GM12801 (cell line): Measurements from ENCODE around the gene ARL4C.

Source experiments
- TF ChIP-seq, protein P1 (sequence below): IDR thresholded peaks from one replicate; pipeline ENCODE4 v1.5.1; 2011; ENCODE audit warnings: control low read depth; ENCODE audit not compliant: insufficient read length; ENCODE audit errors: extremely low read depth

The ARL4C gene

DNA sequence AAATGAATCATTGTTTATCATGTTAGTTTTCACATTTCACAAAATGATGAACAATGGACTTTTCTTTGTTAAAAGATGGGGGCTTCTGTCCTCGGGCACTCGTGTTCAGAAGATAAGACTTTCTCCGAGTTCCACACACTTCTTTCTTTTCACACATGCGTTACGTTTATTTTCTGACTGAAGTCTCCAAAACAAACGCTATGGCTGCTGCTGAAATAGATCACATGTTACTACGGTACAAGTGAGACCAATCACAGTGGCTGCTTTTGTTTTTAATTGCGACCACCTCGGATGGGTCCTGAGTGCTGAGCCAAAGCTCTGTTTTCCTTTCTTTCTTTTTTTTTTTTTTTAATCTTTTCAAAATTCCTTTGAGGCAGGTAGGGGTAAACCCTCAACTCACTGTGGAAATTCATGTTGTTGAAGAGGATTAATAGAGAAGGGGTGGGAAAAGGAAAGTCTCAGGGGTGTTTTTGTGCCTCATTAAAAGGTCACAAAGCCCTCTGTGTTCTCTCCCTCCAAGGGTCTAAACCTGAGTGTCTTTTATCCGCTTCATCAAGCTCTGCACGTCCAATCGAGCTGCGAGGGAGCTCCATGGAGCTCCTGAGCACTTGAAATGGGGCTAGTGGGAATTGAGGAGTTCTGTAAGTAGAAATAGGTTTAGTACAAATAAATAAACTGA, 48.2 kb downstream of the ARL4C start:
- TF ChIP-seq, protein P1, sequence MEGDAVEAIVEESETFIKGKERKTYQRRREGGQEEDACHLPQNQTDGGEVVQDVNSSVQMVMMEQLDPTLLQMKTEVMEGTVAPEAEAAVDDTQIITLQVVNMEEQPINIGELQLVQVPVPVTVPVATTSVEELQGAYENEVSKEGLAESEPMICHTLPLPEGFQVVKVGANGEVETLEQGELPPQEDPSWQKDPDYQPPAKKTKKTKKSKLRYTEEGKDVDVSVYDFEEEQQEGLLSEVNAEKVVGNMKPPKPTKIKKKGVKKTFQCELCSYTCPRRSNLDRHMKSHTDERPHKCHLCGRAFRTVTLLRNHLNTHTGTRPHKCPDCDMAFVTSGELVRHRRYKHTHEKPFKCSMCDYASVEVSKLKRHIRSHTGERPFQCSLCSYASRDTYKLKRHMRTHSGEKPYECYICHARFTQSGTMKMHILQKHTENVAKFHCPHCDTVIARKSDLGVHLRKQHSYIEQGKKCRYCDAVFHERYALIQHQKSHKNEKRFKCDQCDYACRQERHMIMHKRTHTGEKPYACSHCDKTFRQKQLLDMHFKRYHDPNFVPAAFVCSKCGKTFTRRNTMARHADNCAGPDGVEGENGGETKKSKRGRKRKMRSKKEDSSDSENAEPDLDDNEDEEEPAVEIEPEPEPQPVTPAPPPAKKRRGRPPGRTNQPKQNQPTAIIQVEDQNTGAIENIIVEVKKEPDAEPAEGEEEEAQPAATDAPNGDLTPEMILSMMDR = no peak

DNA sequence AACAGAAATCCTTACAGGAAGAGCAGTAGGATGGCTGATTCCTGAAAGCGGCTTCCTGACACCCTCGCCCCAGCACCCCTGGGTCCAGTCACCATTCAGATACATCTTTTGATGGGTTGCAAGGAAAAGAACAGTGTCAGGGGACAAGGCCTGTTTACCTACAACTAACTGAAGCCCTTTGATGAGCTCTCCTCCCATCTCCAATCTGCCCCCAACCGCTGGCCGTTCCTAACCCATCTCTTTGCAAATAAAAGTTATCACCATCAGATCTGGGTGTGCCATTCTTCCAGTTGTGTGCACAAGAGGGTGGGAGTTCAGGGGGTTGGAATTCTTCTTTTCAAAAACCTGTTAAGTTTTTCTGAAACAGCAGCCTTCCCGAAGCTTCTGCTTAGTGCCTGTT, 48.9 kb downstream of the ARL4C start:
- TF ChIP-seq, protein P1 = no peak

DNA sequence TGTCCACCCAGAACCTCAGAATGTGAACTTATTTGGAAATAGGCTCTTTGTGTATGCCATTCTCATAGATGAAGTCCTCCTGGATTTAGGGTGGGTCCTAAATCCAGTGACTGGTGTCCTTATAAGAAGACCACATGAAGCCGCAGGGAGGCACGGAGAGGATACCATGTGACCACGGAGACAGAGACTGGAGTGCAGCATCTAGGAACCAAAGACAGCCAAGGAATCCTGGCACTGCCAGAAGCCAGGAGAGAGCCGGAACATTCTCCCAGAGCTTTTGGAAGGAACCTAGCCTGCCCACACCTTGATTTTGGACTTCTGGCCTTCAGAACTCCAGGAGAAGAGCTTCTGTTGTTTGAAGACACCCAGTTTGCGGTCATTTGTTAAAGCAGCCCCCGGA, 49.7 kb downstream of the ARL4C start:
- TF ChIP-seq, protein P1 = no peak

DNA sequence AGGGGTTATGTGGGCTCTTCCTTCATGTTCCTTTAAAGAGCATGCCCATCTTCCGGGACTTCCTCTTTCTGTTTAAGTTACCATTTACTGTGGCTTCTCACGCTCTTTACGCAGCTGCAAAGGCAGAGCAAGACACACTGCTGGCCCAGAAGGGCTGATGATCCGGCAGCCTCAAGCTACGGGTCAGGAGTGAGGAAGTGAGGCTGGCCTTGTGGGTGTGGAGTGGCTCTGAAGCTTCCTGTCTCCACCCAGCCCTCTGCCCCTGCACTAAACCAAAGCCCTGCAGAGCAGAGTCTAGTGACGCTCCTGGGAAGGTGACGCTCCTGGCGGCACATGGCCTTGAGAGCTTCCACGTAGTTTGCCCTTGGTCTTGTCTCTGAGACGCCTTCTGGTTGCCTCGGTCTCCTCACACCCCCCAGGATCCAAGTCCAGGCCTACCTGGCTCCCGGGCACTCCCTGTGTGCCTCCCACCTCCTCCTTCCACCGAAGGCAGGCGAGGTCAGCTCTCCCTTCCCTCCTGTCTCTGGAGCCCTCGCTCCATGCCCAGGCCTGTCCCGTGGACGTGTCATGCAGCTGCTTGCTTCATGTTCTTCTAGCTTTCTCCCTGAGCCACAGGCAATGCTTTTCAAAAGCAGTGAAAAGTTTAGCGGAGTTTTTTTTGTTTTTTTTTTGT, 50.3 kb downstream of the ARL4C start:
- TF ChIP-seq, protein P1 = no peak

DNA sequence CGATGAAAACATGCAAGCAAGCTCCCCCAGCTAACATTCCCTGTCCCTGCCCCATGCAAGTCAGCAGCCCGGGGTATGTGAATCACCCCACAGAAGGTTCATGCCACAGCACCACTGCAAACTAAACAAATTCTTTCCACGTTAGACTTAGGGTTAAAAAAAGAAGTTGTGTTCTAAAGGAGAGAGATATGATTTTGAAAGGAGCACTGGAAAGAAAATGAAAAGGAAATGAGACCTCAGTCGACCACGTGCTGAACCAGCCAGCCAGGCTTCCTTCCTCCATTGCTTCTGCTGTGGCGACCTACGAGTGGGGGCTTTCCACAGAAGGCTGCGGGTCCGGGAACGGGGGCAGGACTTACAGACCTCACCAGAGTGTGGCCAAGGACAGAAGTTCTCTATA, 52.0 kb downstream of the ARL4C start:
- TF ChIP-seq, protein P1 = no peak

DNA sequence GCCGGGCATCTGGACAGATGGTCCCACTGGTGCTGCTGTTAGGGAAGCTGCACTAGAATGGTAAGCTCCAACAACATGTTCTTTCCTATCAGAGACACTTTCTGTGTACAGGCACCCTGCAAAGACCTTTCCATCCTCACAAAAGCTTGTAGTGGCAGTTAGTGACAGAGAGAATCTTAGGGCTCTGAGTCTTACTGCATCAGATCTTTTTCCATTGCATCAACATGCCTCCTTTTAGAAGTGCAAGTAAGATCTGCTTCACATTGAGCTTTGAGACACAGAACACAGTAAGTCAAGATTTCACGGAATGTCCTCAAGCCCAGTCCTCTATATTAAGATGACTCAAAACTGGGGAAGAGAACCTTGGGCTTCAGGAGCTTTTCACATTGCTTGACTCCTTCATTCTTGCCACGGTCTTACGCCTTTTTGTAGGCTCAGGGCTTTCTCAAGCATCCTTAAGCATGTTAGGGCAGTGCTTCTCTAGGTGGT, 52.6 kb downstream of the ARL4C start:
- TF ChIP-seq, protein P1 = no peak
